Measurements from ENCODE around the gene HLX. TPM values are rescaled to one million over a fixed set of nuclear protein-coding genes. Genes with fewer than 3 reads are reported as not detected.

Gene HLX
- total and polyA plus RNA-seq, 2 donors: 8.2 to 12.9 TPM

DNA sequence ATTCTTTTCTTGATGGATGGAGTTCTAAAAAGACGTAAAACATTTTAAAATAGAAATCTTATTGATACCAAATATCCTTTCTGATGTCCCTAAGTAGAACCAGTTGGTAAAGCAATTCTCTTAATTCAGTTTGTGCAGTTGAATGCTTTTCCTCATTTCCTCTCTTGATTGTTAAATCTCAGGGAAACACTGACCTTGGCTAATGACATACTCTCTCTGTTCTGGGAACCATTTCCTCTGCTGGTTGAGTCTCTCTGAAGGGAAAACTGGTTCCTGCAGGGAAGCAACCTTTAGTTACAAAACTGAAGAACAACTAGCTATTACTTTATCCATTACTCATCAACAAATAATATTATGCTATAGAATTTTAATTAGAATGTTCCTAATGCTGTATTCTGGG is 36.7 kb downstream of the HLX start:
- H3K4me3 ChIP-seq (ENCODE audit: low read depth, low read length): no peak overlapping the region
- no peaks in the 10 kb centered on the region for H3K4me1 ChIP-seq (ENCODE audit: insufficient read depth)
- WGBS: 87% methylated on average over 1 of the region's 1 CpG
- H3K27ac ChIP-seq (ENCODE audit: low read depth): no peak overlapping the region
- no peak for DNase-seq (ENCODE audit: extremely low spot score)
- H3K36me3 ChIP-seq (ENCODE audit: insufficient read depth): no peaks in the 10 kb centered on the region

DNA sequence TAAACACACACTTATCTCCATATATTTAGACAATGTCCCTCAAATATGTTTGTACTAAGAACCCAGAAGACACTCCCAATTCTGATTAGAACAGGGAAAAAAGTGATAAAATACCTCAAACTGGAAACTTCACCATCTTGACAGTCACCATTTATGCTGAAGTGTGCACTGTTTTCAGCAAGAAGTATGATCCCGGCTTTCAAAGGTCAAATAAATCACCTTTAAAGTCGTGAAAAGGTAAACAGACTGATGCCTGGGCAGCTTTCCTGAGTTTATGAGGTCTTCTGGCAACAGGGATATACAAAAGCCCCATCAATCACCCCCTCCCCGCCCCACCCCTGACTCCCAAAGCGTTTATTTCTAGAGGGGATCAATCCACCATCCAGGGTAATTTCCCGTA is 37.9 kb downstream of the HLX start:
- H3K27ac ChIP-seq (ENCODE audit: low read depth): no peak overlapping the region

GRCh38 chr1:220917535-220918209 is 38.4 kb downstream of the HLX start:
- no peak for DNase-seq (ENCODE audit: extremely low spot score)
- 59% methylated on average over 2 of the region's 2 CpGs for WGBS

More for the DNA sequence above, 37.9 kb downstream of the HLX start:
- no peak overlapping the region for H3K4me3 ChIP-seq (ENCODE audit: low read depth, low read length)
- no peak for DNase-seq (ENCODE audit: extremely low spot score)
- 39% methylated on average over 5 of the region's 5 CpGs for WGBS
- H3K36me3 ChIP-seq (ENCODE audit: insufficient read depth): no peaks in the 10 kb centered on the region
- H3K4me1 ChIP-seq (ENCODE audit: insufficient read depth): no peaks in the 10 kb centered on the region

DNA sequence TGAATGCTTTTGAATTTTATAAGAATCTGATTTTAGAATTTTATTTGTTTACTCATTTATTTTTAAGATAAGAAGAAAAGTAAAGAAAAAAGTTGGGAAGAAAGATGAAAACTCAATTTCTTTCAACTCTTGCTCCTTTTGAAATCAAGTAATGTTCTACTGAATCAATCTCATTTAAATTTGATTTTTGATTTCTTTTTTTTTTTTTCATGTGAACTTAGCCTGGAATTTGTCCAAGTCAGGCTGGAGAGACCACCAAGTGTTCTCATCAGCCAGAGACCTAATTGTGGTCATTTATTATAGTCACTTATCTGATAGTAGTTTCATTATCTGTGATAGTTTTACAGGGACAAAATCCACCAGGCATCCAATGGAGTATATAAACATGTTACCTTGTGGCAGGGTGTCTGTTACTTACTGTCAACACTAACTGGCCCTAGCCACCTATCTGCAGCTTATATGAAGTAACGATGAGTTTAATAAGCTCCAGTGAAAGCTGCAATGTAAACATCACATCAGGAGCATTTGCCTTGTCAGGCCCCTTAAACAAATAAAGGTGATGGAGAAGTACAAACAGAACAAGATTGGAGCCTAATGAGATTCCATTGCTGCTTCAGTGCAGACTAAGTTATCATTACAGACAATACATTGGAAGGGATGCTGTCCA is 39.2 kb downstream of the HLX start:
- 28% methylated on average over 1 of the region's 1 CpG for WGBS

More at GRCh38 chr1:220917535-220918209, 38.4 kb downstream of the HLX start:
- no peak overlapping the region for H3K4me3 ChIP-seq (ENCODE audit: low read depth, low read length)
- H3K27ac ChIP-seq (ENCODE audit: low read depth): no peak overlapping the region
- H3K4me1 ChIP-seq (ENCODE audit: insufficient read depth): no peaks in the 10 kb centered on the region
- no peaks in the 10 kb centered on the region for H3K36me3 ChIP-seq (ENCODE audit: insufficient read depth)

DNA sequence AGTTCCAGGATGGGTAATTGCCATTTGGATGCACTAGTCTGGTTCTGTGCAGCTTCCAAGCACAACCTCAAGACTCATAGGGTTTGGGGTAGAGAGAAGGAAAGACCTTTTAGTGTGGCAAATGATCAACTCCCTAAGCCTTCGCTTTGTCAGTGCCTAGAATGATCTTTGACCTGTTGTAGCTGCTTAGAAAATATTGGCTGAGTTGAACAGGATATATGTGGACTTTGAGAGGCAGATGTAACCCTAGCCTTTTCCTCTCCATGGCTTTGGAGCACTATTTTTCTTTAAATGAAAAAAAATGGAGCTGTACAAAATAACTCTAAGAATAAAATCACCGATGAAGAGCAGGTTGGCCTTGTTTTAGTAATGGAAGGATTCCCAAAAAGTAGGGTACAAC is 41.7 kb downstream of the HLX start:
- Histone ChIP-seq H3K4me1 (ENCODE audit: insufficient read depth) (no peaks in the 10 kb centered on the region), H3K4me3 (ENCODE audit: low read depth, low read length) (no peak overlapping the region), H3K36me3 (ENCODE audit: insufficient read depth) (no peaks in the 10 kb centered on the region), H3K27ac (ENCODE audit: low read depth) (no peak overlapping the region)
- 91% methylated on average over 2 of the region's 2 CpGs for WGBS
- no peak for DNase-seq (ENCODE audit: extremely low spot score)

More for the DNA sequence above, 39.2 kb downstream of the HLX start:
- Histone ChIP-seq H3K27ac (ENCODE audit: low read depth) (no peak overlapping the region), H3K4me3 (ENCODE audit: low read depth, low read length) (no peak overlapping the region), H3K4me1 (ENCODE audit: insufficient read depth) (no peaks in the 10 kb centered on the region), H3K36me3 (ENCODE audit: insufficient read depth) (no peaks in the 10 kb centered on the region)
- no peak for DNase-seq (ENCODE audit: extremely low spot score)

GRCh38 chr1:220921498-220921897 is 42.3 kb downstream of the HLX start:
- Histone ChIP-seq H3K27ac (ENCODE audit: low read depth) (no peak overlapping the region), H3K4me1 (ENCODE audit: insufficient read depth) (no peaks in the 10 kb centered on the region), H3K4me3 (ENCODE audit: low read depth, low read length) (no peak overlapping the region), H3K36me3 (ENCODE audit: insufficient read depth) (no peaks in the 10 kb centered on the region)
- 87% methylated on average over 2 of the region's 2 CpGs for WGBS
- no peak for DNase-seq (ENCODE audit: extremely low spot score)

DNA sequence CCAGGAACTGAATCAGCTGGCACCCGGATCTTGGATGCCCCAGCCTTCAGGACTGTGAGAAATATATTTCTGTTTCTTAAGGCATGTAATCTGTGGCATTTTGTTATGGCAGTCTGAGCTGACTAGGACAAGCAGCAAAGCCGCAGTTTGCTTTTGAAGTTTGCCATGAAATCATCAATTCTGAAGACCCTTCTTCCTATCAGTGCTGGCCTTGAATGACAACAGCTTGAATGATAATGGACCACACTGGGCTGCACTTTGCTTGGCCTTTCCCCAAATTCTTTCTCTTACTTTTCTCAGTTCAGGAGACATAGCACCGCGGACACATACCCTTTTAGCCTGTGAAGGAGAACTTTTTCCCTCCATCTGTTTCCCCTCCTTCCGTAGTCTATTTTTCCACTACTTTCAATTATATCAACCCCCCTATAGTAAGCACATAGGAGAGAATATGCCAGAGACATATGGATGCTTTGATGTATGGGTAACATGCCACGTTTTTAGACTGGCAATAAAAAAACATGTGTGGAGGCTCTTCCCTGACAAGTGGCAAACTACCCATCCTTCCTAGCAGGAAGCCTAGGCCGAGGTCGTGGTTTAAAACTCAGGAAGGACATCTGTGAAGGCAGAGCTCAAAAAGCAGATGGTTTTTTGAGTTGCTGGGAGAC is 42.9 kb downstream of the HLX start:
- no peak for DNase-seq (ENCODE audit: extremely low spot score)
- Histone ChIP-seq H3K4me3 (ENCODE audit: low read depth, low read length) (no peak overlapping the region), H3K36me3 (ENCODE audit: insufficient read depth) (no peaks in the 10 kb centered on the region), H3K27ac (ENCODE audit: low read depth) (no peak overlapping the region), H3K4me1 (ENCODE audit: insufficient read depth) (no peaks in the 10 kb centered on the region)
- 68% methylated on average over 8 of the region's 8 CpGs for WGBS

GRCh38 chr1:220922951-220923350 is 43.7 kb downstream of the HLX start:
- Histone ChIP-seq H3K4me3 (ENCODE audit: low read depth, low read length) (no peak overlapping the region), H3K36me3 (ENCODE audit: insufficient read depth) (no peaks in the 10 kb centered on the region), H3K4me1 (ENCODE audit: insufficient read depth) (no peaks in the 10 kb centered on the region), H3K27ac (ENCODE audit: low read depth) (no peak overlapping the region)
- WGBS: 74% methylated on average over 5 of the region's 5 CpGs
- no peak for DNase-seq (ENCODE audit: extremely low spot score)

DNA sequence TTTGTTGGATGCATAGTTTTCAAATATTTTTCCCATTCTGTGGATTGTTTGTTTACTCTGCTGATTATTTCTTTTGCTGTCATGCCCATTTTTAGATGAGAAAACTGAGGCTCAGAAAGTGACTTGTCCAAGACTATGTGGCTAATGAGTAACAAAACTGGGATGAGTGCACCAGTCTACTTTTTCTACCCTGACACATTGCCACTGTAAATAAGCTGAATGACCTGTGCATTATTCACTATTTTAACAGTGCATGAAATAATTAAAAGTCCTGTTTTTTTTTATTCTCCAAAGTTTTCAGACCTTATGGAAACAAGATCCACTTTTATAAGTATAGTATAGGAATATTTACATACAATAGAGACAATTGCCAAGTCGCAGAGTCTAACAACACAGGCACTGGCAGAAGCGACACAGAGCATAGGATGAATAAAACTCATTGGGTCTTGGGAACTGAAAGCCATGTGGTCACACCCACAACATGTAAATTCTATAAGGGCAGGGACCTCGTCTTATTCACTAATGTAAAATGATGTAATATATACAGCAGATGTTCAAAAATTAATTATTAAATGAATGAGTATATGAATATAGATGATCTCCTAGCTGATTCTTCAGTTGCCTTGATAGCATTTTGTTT is 45.2 kb downstream of the HLX start:
- H3K4me1 ChIP-seq (ENCODE audit: insufficient read depth): no peaks in the 10 kb centered on the region
- 87% methylated on average over 3 of the region's 3 CpGs for WGBS
- no peak overlapping the region for H3K27ac ChIP-seq (ENCODE audit: low read depth)
- H3K36me3 ChIP-seq (ENCODE audit: insufficient read depth): no peaks in the 10 kb centered on the region
- H3K4me3 ChIP-seq (ENCODE audit: low read depth, low read length): no peak overlapping the region
- no peak for DNase-seq (ENCODE audit: extremely low spot score)

GRCh38 chr1:220925707-220926106 is 46.5 kb downstream of the HLX start:
- no peak for DNase-seq (ENCODE audit: extremely low spot score)
- H3K36me3 ChIP-seq (ENCODE audit: insufficient read depth): no peaks in the 10 kb centered on the region
- no peaks in the 10 kb centered on the region for H3K4me1 ChIP-seq (ENCODE audit: insufficient read depth)
- no peak overlapping the region for H3K27ac ChIP-seq (ENCODE audit: low read depth)
- 95% methylated on average over 2 of the region's 2 CpGs for WGBS
- H3K4me3 ChIP-seq (ENCODE audit: low read depth, low read length): no peak overlapping the region

DNA sequence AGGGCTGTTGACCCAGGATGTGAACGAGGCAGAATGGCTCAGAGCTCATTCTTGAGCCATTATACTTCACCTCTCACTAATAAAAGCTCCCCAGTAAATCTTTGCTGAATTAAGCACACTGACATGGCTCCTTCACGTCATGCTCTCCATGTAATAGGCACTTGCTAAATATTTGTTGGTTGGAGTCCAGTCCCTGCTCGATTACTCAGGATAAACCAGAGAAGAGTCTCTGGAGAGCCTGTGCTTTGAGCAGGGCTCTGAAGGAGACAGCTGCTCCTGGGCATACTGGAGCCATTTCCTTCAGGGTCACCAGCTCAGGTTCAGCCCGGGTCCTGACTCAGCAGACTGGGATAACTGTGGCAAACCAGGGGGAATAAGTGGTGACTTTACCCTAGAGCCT is 46.9 kb downstream of the HLX start:
- Histone ChIP-seq H3K27ac (ENCODE audit: low read depth) (no peak overlapping the region), H3K4me3 (ENCODE audit: low read depth, low read length) (no peak overlapping the region), H3K4me1 (ENCODE audit: insufficient read depth) (no peaks in the 10 kb centered on the region), H3K36me3 (ENCODE audit: insufficient read depth) (no peaks in the 10 kb centered on the region)
- no peak for DNase-seq (ENCODE audit: extremely low spot score)
- 53% methylated on average over 4 of the region's 4 CpGs for WGBS

DNA sequence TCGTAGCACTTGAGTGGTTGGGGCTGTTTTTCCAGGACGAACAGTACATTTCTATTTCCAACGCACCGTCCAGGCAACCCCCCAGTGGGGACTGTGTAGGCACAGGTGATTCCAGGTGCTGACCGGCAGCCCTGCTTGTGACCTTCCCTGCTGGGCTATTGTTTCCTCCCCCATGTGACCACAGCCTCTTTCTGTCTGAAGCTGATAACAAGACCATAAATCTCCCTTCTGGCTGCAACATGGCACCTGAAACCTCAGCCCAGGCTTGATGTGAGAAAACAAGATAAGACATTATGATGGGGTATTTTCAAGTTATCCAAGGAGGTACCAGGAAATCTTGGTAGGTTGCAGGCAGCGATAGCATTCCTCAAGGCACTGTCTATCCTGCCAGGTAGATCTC is 48.2 kb downstream of the HLX start:
- Histone ChIP-seq H3K27ac (ENCODE audit: low read depth) (no peak overlapping the region), H3K4me3 (ENCODE audit: low read depth, low read length) (no peak overlapping the region), H3K36me3 (ENCODE audit: insufficient read depth) (no peaks in the 10 kb centered on the region), H3K4me1 (ENCODE audit: insufficient read depth) (no peaks in the 10 kb centered on the region)
- no peak for DNase-seq (ENCODE audit: extremely low spot score)
- 60% methylated on average over 6 of the region's 6 CpGs for WGBS

DNA sequence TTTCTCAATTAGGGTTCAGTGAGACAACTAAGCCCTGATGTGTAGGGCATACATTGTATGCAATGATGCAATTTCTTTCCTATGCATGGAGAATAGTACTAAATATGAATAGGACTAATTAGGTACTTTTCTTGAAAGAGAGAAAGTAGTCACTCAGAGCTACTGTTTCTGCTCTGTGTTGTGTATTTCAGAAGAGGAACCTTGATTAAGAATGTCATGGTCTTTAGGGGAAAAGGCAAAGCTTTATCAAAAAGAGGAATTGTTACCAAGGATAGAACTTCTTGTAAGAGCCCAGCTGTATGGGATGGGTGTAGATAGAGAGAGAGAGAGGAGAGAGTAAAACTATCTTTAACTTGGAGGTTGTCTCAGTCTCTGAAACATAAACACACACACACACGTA is 49.1 kb downstream of the HLX start:
- no peak for DNase-seq (ENCODE audit: extremely low spot score)
- H3K36me3 ChIP-seq (ENCODE audit: insufficient read depth): no peaks in the 10 kb centered on the region
- WGBS: 63% methylated on average over 1 of the region's 1 CpG

More for the DNA sequence above, 49.1 kb downstream of the HLX start:
- Histone ChIP-seq H3K27ac (ENCODE audit: low read depth) (no peak overlapping the region), H3K4me1 (ENCODE audit: insufficient read depth) (no peaks in the 10 kb centered on the region), H3K4me3 (ENCODE audit: low read depth, low read length) (no peak overlapping the region)
